Trophoblast cell (in vitro differentiated cells and primary cell): Measurements from ENCODE around the gene TRAF3IP1.

Experiments
- DNase-seq, 2 donors: peaks; one replicate each; pipeline ENCODE4 v3.0.0-alpha.2; 2016
- H2AFZ ChIP-seq: 2 replicates; pipeline ENCODE4 v1.6.1; 2013; ENCODE audit warnings: low read length, moderate library complexity, mild to moderate bottlenecking; ENCODE audit not compliant: insufficient read depth, poor library complexity
- H2AK5ac ChIP-seq: 2 replicates; pipeline ENCODE4 v1.6.1; 2013; ENCODE audit warnings: mild to moderate bottlenecking, low read length
- H2BK120ac ChIP-seq: 2 replicates; pipeline ENCODE4 v1.6.1; 2013; ENCODE audit warnings: low read length, mild to moderate bottlenecking, moderate library complexity; ENCODE audit not compliant: insufficient read depth, poor library complexity
- H2BK12ac ChIP-seq: 2 replicates; pipeline ENCODE4 v1.6.1; 2013; ENCODE audit warnings: mild to moderate bottlenecking, low read length, moderate library complexity
- H2BK5ac ChIP-seq: 2 replicates; pipeline ENCODE4 v1.6.1; 2013; ENCODE audit warnings: low read length, low read depth, moderate library complexity, mild to moderate bottlenecking; ENCODE audit not compliant: poor library complexity
- H3K14ac ChIP-seq: 2 replicates; pipeline ENCODE4 v1.6.1; 2013; ENCODE audit warnings: mild to moderate bottlenecking, low read length
- H3K18ac ChIP-seq: 2 replicates; pipeline ENCODE4 v1.6.1; 2013; ENCODE audit warnings: mild to moderate bottlenecking, low read length
- H3K23ac ChIP-seq: 2 replicates; pipeline ENCODE4 v1.6.1; 2013; ENCODE audit warnings: low read length
- H3K27ac ChIP-seq: 2 replicates; pipeline ENCODE4 v1.5.1; 2013; ENCODE audit warnings: low read depth, mild to moderate bottlenecking, inconsistent platforms, low read length, moderate library complexity
- H3K27me3 ChIP-seq: 2 replicates; pipeline ENCODE4 v1.6.1; 2013; ENCODE audit warnings: inconsistent platforms, mild to moderate bottlenecking, low read length, moderate library complexity; ENCODE audit not compliant: insufficient read depth
- H3K36me3 ChIP-seq, 2 experiments: 1 replicate in 1 of 2; 2 replicates in 1 of 2; pipeline ENCODE4 v1.6.1; 2013; ENCODE audit warnings: low read length in 2 of 2, mild to moderate bottlenecking in 2 of 2, moderate library complexity in 1 of 2; ENCODE audit not compliant: insufficient read depth in 2 of 2, control insufficient read depth in 1 of 2
- H3K4ac ChIP-seq: 2 replicates; pipeline ENCODE4 v1.6.1; 2013; ENCODE audit warnings: low read depth, mild to moderate bottlenecking, low read length, moderate library complexity
- H3K4me1 ChIP-seq, 2 experiments: 1 replicate in 1 of 2; 2 replicates in 1 of 2; pipeline ENCODE4 v1.6.1; 2013; ENCODE audit warnings: low read length in 2 of 2, mild to moderate bottlenecking in 2 of 2, moderate library complexity in 1 of 2; ENCODE audit not compliant: insufficient read depth in 2 of 2, control insufficient read depth in 1 of 2
- H3K4me2 ChIP-seq: 2 replicates; pipeline ENCODE4 v1.6.1; 2013; ENCODE audit warnings: inconsistent platforms, mild to moderate bottlenecking, low read length, moderate library complexity
- H3K4me3 ChIP-seq: 2 replicates; pipeline ENCODE4 v1.5.1; 2013; ENCODE audit warnings: mild to moderate bottlenecking, low read depth, low read length, inconsistent platforms
- H3K79me1 ChIP-seq: one replicate; pipeline ENCODE4 v1.6.1; 2013; ENCODE audit warnings: low read length
- H3K79me2 ChIP-seq: 2 replicates; pipeline ENCODE4 v1.6.1; 2013; ENCODE audit warnings: low read length, mild to moderate bottlenecking; ENCODE audit not compliant: control insufficient read depth, insufficient read depth, poor library complexity
- H3K9ac ChIP-seq: 2 replicates; pipeline ENCODE4 v1.6.1; 2013; ENCODE audit warnings: mild to moderate bottlenecking, low read length
- H3K9me3 ChIP-seq: 2 replicates; pipeline ENCODE4 v1.6.1; 2013; ENCODE audit warnings: low read depth, mild to moderate bottlenecking, control low read depth, inconsistent platforms, low read length; ENCODE audit not compliant: insufficient read depth
- H4K12ac ChIP-seq: 2 replicates; pipeline ENCODE4 v1.6.1; 2013; ENCODE audit warnings: low read depth, mild to moderate bottlenecking, low read length, moderate library complexity
- H4K8ac ChIP-seq: 2 replicates; pipeline ENCODE4 v1.6.1; 2013; ENCODE audit warnings: low read depth, mild to moderate bottlenecking, low read length, moderate library complexity
- H4K91ac ChIP-seq: one replicate; pipeline ENCODE4 v1.6.1; 2013; ENCODE audit warnings: low read depth, mild to moderate bottlenecking, low read length, moderate library complexity
- WGBS: extraction: QIAGEN DNeasy Blood & Tissue Kit; methylation state at CpG from one replicate; pipeline ENCODE4 v1.1.7; 2013; ENCODE audit warnings: missing lambda C conversion rate; ENCODE audit not compliant: insufficient read length, insufficient coverage; ENCODE audit errors: extremely low coverage; 5-methylcytosine and 5-hydroxymethylcytosine counted together

Gene TRAF3IP1

DNA sequence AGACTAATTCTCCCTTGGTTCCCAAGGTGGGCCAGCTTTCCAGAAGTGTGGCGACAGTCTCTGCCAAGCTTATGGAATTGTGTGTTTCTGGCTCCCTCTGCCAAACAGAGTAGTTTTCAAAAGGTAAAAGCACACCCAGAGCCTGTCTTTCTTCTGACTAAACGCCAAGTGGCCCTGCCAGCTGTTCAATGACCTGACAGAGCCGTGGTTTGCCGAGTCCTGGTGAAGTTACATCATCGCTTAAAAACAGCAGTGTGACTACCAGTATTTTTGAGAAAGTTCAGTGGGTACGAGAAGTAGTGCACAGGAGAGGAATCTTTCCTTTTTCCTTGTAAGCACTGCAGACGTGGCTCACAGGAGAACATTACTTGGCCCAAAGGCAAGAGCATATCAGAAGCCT is 33.8 kb upstream of the TRAF3IP1 start:
- no peak overlapping the region for H3K4ac ChIP-seq
- no peak overlapping the region for H2AFZ ChIP-seq
- H3K4me1 ChIP-seq: peaks cover 18 to 30% of the 10 kb centered on the region in 2 experiments
- no peak overlapping the region for H2BK120ac ChIP-seq
- H3K79me1 ChIP-seq: peaks cover 5% of the 10 kb centered on the region
- H3K4me2 ChIP-seq: peak overlapping the region; percentile 11
- no peak overlapping the region for H4K12ac ChIP-seq
- no peak overlapping the region for H2BK12ac ChIP-seq
- no CpG with 5 or more reads among the region's 7 CpGs for WGBS
- no peaks in the 10 kb centered on the region for H3K27me3 ChIP-seq
- H3K27ac ChIP-seq: no peak overlapping the region
- H2BK5ac ChIP-seq: no peak overlapping the region
- H3K79me2 ChIP-seq: peaks cover 2% of the 10 kb centered on the region
- no peak overlapping the region for H3K4me3 ChIP-seq
- no peak overlapping the region for H3K14ac ChIP-seq
- no peak overlapping the region for H3K9ac ChIP-seq
- no peak overlapping the region for H3K18ac ChIP-seq
- H3K23ac ChIP-seq: no peak overlapping the region
- no peaks in the 10 kb centered on the region for H3K36me3 ChIP-seq
- H4K91ac ChIP-seq: no peak overlapping the region
- H2AK5ac ChIP-seq: no peak overlapping the region
- DNase-seq: peak; percentile 79 to 89
- H3K9me3 ChIP-seq: peaks cover 3% of the 10 kb centered on the region
- H4K8ac ChIP-seq: no peak overlapping the region

DNA sequence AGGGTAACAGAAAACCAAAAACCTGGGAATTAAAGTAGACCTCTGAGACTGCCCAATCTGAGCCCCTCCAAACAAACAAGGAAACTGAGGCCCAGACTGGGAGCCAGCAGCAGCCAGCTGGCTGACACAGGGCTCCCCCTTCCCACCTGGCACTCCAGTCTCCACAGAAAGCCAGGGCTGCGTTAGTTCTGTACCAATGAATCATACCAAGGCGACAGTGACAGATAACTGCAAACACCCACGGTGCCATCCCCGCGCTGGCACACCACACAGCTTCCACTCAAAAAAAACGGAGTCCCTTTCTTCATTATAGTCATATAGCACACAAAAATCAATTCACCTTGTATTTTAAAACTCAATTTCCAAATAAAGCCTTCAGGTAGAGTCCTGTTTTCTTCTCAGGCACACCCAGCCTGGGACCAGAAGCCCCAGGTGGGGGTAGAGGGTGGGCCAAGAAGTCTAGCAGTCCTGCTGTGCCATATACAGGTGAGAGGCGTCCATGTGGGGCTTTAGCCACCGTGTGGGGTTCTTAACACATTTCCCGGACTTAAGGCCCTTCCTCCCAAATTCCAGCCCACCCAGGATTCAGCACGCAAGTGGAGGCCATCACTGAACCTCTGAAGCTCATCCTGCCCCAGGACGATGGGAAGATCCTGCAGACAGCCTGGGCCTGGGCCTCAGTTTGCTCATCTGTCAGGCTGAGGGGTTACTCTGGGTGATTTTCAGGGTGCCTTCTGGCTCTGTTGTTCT is 33.2 kb upstream of the TRAF3IP1 start:
- peak in 1 of 2 donors; percentile 26 for DNase-seq
- Histone ChIP-seq H3K79me1 (peaks cover 5% of the 10 kb centered on the region), H3K36me3 (no peaks in the 10 kb centered on the region), H2AFZ (no peak overlapping the region), H3K79me2 (peaks cover 2% of the 10 kb centered on the region), H3K4me3 (no peak overlapping the region), H3K27ac (no peak overlapping the region), H3K4ac (no peak overlapping the region), H3K18ac (no peak overlapping the region), H3K9ac (no peak overlapping the region), H3K23ac (no peak overlapping the region), H3K4me2 (peak overlapping the region; percentile 88), H4K91ac (no peak overlapping the region), H2AK5ac (no peak overlapping the region), H2BK12ac (no peak overlapping the region), H3K14ac (no peak overlapping the region), H3K27me3 (no peaks in the 10 kb centered on the region), H3K9me3 (peaks cover 3% of the 10 kb centered on the region), H2BK120ac (no peak overlapping the region), H4K12ac (no peak overlapping the region), H2BK5ac (no peak overlapping the region), H3K4me1 (peaks cover 18 to 30% of the 10 kb centered on the region in 2 experiments), H4K8ac (no peak overlapping the region)
- no CpG with 5 or more reads among the region's 11 CpGs for WGBS

DNA sequence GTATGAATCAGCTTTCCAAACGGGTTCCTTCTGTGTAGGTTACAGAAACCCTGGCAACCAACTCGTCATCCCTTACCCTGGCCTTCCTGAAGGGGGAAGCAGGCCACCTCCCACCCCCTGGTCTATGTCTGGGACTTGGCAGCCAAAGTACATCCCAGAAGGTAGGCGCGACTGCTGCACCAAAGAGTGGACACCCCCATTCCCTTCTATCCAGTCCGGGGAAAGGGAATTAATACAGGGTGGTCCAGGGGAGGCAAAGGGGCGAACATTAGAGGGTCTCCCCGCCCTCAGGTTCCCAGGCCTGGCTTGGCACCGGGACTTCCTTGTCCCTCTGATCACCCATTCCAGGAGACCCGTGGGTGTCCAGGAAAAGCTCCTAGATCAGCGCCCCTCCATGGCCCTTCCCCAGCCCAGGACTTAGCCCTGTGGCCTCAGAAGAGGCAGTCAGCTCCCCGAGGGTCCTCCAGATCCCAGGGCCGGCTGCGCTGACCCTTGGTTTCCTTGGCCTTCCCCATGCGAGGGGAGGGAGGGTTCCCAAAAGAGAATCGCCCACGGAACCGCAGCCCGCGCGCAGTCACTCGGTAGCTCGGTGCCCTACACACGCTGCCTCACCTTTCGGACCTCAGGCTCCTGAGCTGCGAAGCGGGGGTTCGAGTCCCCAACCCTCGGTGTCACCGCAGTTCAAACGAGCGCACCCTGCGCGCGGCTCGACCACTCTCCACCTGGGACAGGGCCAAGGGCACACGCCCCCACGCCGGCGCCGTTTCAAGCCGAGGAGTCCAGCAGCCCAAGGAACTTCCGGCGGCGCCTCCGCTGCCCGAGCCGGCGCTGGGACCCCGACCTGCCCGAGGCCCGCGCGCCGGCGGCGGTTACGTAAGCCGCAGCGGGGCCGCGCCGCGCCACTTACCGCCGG is 32.3 kb upstream of the TRAF3IP1 start, which contains the start of gene PER2:
PER2 (minus strand) TSS at position 874 of the 913 bp plus-strand sequence. CDS start 10,674 bp downstream, outside the sequence.
- Histone ChIP-seq H3K4me1 (peaks cover 18 to 30% of the 10 kb centered on the region in 2 experiments), H4K91ac (no peak within 1 kb of the TSS), H3K9ac (peak within 1 kb of the TSS; percentile 50), H2BK12ac (no peak within 1 kb of the TSS), H2BK120ac (no peak within 1 kb of the TSS), H3K14ac (peak within 1 kb of the TSS; percentile 3), H3K18ac (peak within 1 kb of the TSS; percentile 44), H3K27me3 (no peaks in the 10 kb centered on the region), H3K27ac (peak within 1 kb of the TSS; percentile 11), H3K79me2 (peaks cover 2% of the 10 kb centered on the region), H2AFZ (peak within 1 kb of the TSS; percentile 38), H2BK5ac (no peak within 1 kb of the TSS), H2AK5ac (no peak within 1 kb of the TSS), H3K36me3 (no peaks in the 10 kb centered on the region), H3K4ac (no peak within 1 kb of the TSS), H3K79me1 (peaks cover 5% of the 10 kb centered on the region), H3K4me2 (peak within 1 kb of the TSS; percentile 88), H3K9me3 (peaks cover 3% of the 10 kb centered on the region), H3K23ac (no peak within 1 kb of the TSS), H3K4me3 (peak within 1 kb of the TSS; percentile 77), H4K12ac (no peak within 1 kb of the TSS), H4K8ac (peak within 1 kb of the TSS; percentile 59)
- WGBS: no CpG with 5 or more reads among the region's 65 CpGs
- DNase-seq: peak; percentile 70 to 78

DNA sequence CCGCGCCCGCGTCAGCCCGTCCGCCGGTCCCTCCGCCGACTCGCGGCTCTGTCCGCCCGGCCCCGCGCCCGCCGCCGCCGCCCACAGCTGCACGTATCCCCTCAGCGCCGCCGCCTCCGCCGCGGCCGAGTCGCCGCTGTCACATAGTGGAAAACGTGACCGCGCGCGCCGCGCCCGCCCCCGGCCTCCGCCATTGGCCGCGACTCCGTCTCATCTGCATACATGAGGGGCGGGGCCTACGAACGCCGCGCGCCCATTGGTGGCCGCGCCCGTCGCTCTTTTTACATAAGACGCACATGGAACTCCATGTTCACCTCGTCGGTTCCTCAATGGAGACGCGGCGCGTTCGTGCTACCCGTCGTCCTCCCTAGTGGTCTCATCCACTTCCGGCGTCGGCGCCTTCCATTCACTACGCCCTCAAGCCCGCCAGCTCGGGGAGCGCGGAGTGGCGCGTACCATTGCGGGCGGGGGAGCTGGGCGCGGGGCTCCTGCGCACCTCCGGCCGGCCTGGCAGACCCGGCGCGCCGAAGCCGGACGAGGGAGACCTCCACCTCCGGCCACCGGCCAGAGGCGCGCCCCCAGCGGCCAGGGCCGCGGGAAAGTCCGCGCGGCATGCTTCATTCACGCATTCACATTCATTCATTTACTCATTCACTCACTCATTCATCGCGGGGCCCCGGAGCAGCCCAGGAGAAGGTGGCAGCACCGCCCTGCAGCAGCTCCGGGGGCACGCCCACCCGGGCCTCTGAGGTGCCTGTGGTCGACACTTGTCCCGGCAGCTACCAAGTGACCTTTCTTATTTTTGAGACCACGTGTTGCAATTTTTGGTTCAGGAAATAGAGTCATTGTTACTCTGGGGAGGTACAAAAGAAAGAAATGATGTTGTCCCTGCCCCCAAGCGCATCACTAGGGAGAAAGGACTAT is 31.4 kb upstream of the TRAF3IP1 start:
- H3K18ac ChIP-seq: no peak overlapping the region
- H2AK5ac ChIP-seq: no peak overlapping the region
- peaks cover 2% of the 10 kb centered on the region for H3K79me2 ChIP-seq
- H2BK5ac ChIP-seq: no peak overlapping the region
- H2AFZ ChIP-seq: peak overlapping the region; percentile 32
- WGBS: no CpG with 5 or more reads among the region's 108 CpGs
- no peak overlapping the region for H4K91ac ChIP-seq
- no peak overlapping the region for H2BK120ac ChIP-seq
- no peaks in the 10 kb centered on the region for H3K9me3 ChIP-seq
- H3K4me2 ChIP-seq: peak overlapping the region; percentile 88
- H2BK12ac ChIP-seq: no peak overlapping the region
- no peak overlapping the region for H4K12ac ChIP-seq
- H4K8ac ChIP-seq: peak overlapping the region; percentile 8
- peaks cover 5% of the 10 kb centered on the region for H3K79me1 ChIP-seq
- DNase-seq: peak; percentile 99 to 100
- H3K23ac ChIP-seq: no peak overlapping the region
- no peak overlapping the region for H3K14ac ChIP-seq
- no peaks in the 10 kb centered on the region for H3K36me3 ChIP-seq
- peaks cover 18 to 30% of the 10 kb centered on the region in 2 experiments for H3K4me1 ChIP-seq
- no peak overlapping the region for H3K4ac ChIP-seq
- H3K27ac ChIP-seq: peak overlapping the region; percentile 11
- peak overlapping the region; percentile 77 for H3K4me3 ChIP-seq
- peak overlapping the region; percentile 50 for H3K9ac ChIP-seq
- no peaks in the 10 kb centered on the region for H3K27me3 ChIP-seq
